Measurements from ENCODE around the gene PIP5K1C. TPM values are rescaled to one million over a fixed set of nuclear protein-coding genes. Genes with fewer than 3 reads are reported as not detected.
"Not testable (repeated sequence)": the region's sequence is repeated elsewhere in the genome, so short reads cannot be mapped to it uniquely, and the experiment has no call there.

Gene PIP5K1C
- polyA plus RNA-seq, 1 donor from 2014 or later, result 7.1 TPM

DNA sequence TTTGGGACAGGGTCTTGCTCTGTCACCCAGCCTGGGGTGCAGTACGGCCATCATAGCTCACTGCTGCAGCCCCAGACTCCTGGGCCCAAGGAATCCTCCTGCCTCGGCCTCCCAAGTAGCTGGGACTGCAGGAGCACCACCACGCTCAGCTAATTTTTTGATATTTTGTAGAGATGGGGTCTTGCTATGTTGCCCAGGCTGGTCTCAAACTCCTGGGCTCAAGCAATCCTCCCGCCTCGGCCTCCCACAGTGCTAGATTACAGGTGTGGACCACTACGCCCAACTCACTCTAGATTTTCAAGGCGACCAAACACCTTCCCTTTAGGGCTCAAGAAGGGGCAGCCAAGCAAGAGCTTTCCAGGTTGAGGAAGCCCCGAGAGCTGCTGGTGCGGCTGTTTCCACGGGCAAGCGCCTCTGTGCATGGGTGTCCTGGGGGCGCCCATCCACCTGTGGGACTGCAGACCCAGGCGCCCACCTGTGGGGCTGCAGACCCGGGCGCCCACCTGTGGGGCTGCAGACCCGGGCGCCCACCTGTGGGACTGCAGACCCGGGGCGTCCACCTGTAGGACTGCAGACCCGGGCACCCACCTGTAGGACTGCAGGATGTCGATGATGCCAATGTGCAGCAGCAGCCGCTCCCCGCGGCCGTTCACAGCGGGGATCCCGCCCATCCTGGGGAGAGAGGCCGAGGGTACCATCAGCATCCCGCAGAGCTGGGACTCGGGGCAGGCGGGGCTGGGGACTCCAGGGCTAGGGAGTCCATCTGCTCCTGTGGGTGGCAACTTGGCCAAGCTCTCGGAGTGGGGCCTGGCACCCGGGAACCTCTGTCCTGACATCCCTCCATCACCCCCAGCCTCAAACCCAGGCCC lies 52.0 kb downstream of the PIP5K1C start:
- TF ChIP-seq CTCF (IDR thresholded peaks at IDR 0.05; ENCODE audit: poor library complexity, severe bottlenecking) (no peak), SMC3 (conservative IDR thresholded peaks at IDR 0.05; ENCODE audit: poor library complexity) (no peak), TAF1 (IDR thresholded peaks at IDR 0.05; ENCODE audit: low read depth) (no peak), RAD21 (conservative IDR thresholded peaks at IDR 0.05) (no peak), MXI1 (conservative IDR thresholded peaks at IDR 0.05; ENCODE audit: poor library complexity, severe bottlenecking) (no peak), REST (IDR thresholded peaks at IDR 0.05; ENCODE audit: borderline replicate concordance) (no peak), EZH2 (IDR thresholded peaks at IDR 0.05; ENCODE audit: borderline replicate concordance, insufficient read depth, low read length, poor library complexity, severe bottlenecking) (no peak), POLR2AphosphoS5 (IDR thresholded peaks at IDR 0.05) (no peak), EP300 (conservative IDR thresholded peaks at IDR 0.05; ENCODE audit: poor library complexity, severe bottlenecking) (no peak)
- H3K27ac ChIP-seq (ENCODE audit: low read length), result no peak overlapping the region
- no peaks in the 10 kb centered on the region for H3K9me2 ChIP-seq (ENCODE audit: insufficient read depth, low read length)
- no peak overlapping the region for H3K4me2 ChIP-seq (ENCODE audit: low read length)
- no peaks in the 10 kb centered on the region for H3K36me3 ChIP-seq (ENCODE audit: insufficient read depth, low read length)
- no peaks in the 10 kb centered on the region for H3F3A ChIP-seq (ENCODE audit: insufficient read depth, low read length, poor library complexity, severe bottlenecking)
- no peak overlapping the region for H3K9ac ChIP-seq (ENCODE audit: low read length)
- H3K27me3 ChIP-seq (ENCODE audit: insufficient read depth, low read depth, low read length), result no peaks in the 10 kb centered on the region
- H3K79me2 ChIP-seq (replicated peaks; ENCODE audit: insufficient read depth, low read length), result no peaks in the 10 kb centered on the region
- no peak overlapping the region for H3K4me3 ChIP-seq (ENCODE audit: low read length)
- no peak overlapping the region for H2AFZ ChIP-seq (ENCODE audit: low read depth, low read length)
- no peaks in the 10 kb centered on the region for H3K9me3 ChIP-seq (ENCODE audit: low read length)
- no peaks in the 10 kb centered on the region for H4K20me1 ChIP-seq (ENCODE audit: insufficient read depth)

- not testable (repeated sequence) for H3K9ac ChIP-seq (ENCODE audit: low read length); H3K4me3 ChIP-seq (ENCODE audit: low read length); H3K27me3 ChIP-seq (ENCODE audit: insufficient read depth, low read depth, low read length); H4K20me1 ChIP-seq (ENCODE audit: insufficient read depth); H3K9me2 ChIP-seq (ENCODE audit: insufficient read depth, low read length); H3F3A ChIP-seq (ENCODE audit: insufficient read depth, low read length, poor library complexity, severe bottlenecking); H3K27ac ChIP-seq (ENCODE audit: low read length); H3K9me3 ChIP-seq (ENCODE audit: low read length); H2AFZ ChIP-seq (ENCODE audit: low read depth, low read length); H3K36me3 ChIP-seq (ENCODE audit: insufficient read depth, low read length); H3K4me2 ChIP-seq (ENCODE audit: low read length); H3K79me2 ChIP-seq (replicated peaks; ENCODE audit: insufficient read depth, low read length)
These were observed 53.2 kb downstream of the PIP5K1C start for GRCh38 chr19:3647102-3647501.
